Measurements from ENCODE around the gene TSPAN3. TPM values are rescaled to one million over a fixed set of nuclear protein-coding genes. Genes with fewer than 3 reads are reported as not detected.
A peak's percentile ranks its signal among the peaks of the same experiment; 100 is the strongest.

The TSPAN3 gene
- total RNA-seq, 1 experiment from 2014 or later, result 140 TPM

DNA sequence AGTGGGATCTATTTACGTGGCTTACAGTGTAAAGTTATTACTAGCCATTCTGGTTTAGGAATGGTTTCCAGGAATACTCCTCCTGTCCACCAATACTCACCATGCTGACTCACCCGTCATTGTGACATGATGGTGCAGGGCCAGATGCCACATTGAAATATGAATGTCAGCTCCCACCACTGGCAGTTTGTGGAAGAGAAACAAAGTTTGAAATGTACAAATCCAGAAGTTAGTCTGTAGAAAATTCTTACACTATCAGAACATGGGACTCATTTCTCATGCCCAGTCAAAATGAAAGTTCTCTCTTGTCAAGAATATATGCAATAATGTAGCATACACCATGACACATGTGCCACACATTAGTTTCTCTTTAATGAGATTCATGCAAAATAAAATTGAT is 14.4 kb upstream of the TSPAN3 start:
- Histone ChIP-seq H3K27me3 (ENCODE audit: low read length) (no peaks in the 10 kb centered on the region), H3K9me3 (ENCODE audit: low read length) (no peaks in the 10 kb centered on the region), H3K4me3 (ENCODE audit: low read length) (no peak overlapping the region), H2AFZ (ENCODE audit: low read length) (no peak overlapping the region), H3K9ac (ENCODE audit: low read length) (no peak overlapping the region), H4K20me1 (ENCODE audit: low read length) (no peaks in the 10 kb centered on the region), H3K4me1 (ENCODE audit: insufficient read depth, low read length) (peaks cover 6% of the 10 kb centered on the region), H3K79me2 (ENCODE audit: low read length) (no peaks in the 10 kb centered on the region), H3K4me2 (ENCODE audit: low read length) (peak overlapping the region; percentile 15; the same call in 1 of the 2 replicates), H3K36me3 (ENCODE audit: low read depth, low read length) (no peaks in the 10 kb centered on the region), H3K27ac (ENCODE audit: low read length) (no peak overlapping the region), H3K9me2 (replicated peaks; ENCODE audit: low read length) (no peaks in the 10 kb centered on the region), H3F3A (ENCODE audit: low read length, unreplicated experiment) (no peaks in the 10 kb centered on the region)
- intact Hi-C loops (cut with micrococcal nuclease), result no loop called here
- no TSS peak for BruUV-seq (replicated peaks)
- peak; percentile 77 for DNase-seq
- peak; percentile 68 for ATAC-seq
- POLR2A ChIA-PET (ENCODE audit: unreplicated experiment), result no interaction called here
- TF ChIP-seq CTCF (conservative IDR thresholded peaks at IDR 0.05; ENCODE audit: low read depth, low read length), result no peak
- TF ChIP-seq EZH2phosphoT487 (IDR thresholded peaks at IDR 0.05; ENCODE audit: borderline replicate concordance, low read length), result no peak
- no peak for TF ChIP-seq EZH2 (IDR thresholded peaks at IDR 0.05; ENCODE audit: low read length, unreplicated experiment)
- CTCF ChIA-PET, result no interaction called here

DNA sequence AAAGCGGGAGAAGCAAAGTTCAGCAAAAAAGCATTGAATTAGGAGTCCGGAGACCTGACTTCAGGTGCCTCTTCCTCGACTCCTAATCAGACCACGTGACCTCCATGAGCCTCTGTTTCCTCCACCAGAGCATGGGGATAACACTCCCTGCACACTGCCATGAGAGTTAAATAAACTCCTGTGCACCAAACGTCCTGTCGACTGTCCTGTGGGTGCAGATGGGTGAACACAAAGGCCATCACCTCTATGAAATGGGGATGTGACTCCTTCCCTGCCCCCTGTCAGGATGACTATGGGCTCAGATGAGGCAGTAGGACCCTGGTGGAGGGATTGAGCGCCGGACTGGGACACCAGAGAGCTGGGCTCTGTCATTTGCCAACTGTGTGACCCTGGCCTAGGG is 13.5 kb upstream of the TSPAN3 start:
- Histone ChIP-seq H3K9ac (ENCODE audit: low read length) (no peak overlapping the region), H3K79me2 (ENCODE audit: low read length) (no peaks in the 10 kb centered on the region), H3F3A (ENCODE audit: low read length, unreplicated experiment) (no peaks in the 10 kb centered on the region), H3K9me3 (ENCODE audit: low read length) (no peaks in the 10 kb centered on the region), H4K20me1 (ENCODE audit: low read length) (no peaks in the 10 kb centered on the region), H3K36me3 (ENCODE audit: low read depth, low read length) (no peaks in the 10 kb centered on the region), H3K9me2 (replicated peaks; ENCODE audit: low read length) (no peaks in the 10 kb centered on the region), H3K27ac (ENCODE audit: low read length) (no peak overlapping the region), H3K4me1 (ENCODE audit: insufficient read depth, low read length) (peaks cover 6% of the 10 kb centered on the region), H3K27me3 (ENCODE audit: low read length) (no peaks in the 10 kb centered on the region), H2AFZ (ENCODE audit: low read length) (no peak overlapping the region), H3K4me3 (ENCODE audit: low read length) (no peak overlapping the region), H3K4me2 (ENCODE audit: low read length) (no peak overlapping the region)
- TF ChIP-seq EZH2 (IDR thresholded peaks at IDR 0.05; ENCODE audit: low read length, unreplicated experiment) (no peak), EZH2phosphoT487 (IDR thresholded peaks at IDR 0.05; ENCODE audit: borderline replicate concordance, low read length) (no peak), CTCF (conservative IDR thresholded peaks at IDR 0.05; ENCODE audit: low read depth, low read length) (no peak)
- intact Hi-C loops (cut with micrococcal nuclease), result no loop called here
- ATAC-seq, result no peak
- no peak for DNase-seq
- POLR2A ChIA-PET (ENCODE audit: unreplicated experiment), result no interaction called here
- CTCF ChIA-PET, result no interaction called here
- BruUV-seq (replicated peaks), result no TSS peak

- H3K4me1 ChIP-seq (ENCODE audit: insufficient read depth, low read length), result peaks cover 6% of the 10 kb centered on the region
- no peaks in the 10 kb centered on the region for H3K27me3 ChIP-seq (ENCODE audit: low read length)
- no peak for ATAC-seq
- no peaks in the 10 kb centered on the region for H3F3A ChIP-seq (ENCODE audit: low read length, unreplicated experiment)
- no peak overlapping the region for H2AFZ ChIP-seq (ENCODE audit: low read length)
- intact Hi-C loops (cut with micrococcal nuclease), result no loop called here
- no peak for DNase-seq
- ChIA-PET CTCF (no interaction called here), POLR2A (ENCODE audit: unreplicated experiment) (no interaction called here)
- TF ChIP-seq EZH2phosphoT487 (IDR thresholded peaks at IDR 0.05; ENCODE audit: borderline replicate concordance, low read length) (no peak), CTCF (conservative IDR thresholded peaks at IDR 0.05; ENCODE audit: low read depth, low read length) (no peak), EZH2 (IDR thresholded peaks at IDR 0.05; ENCODE audit: low read length, unreplicated experiment) (no peak)
- no peaks in the 10 kb centered on the region for H3K9me2 ChIP-seq (replicated peaks; ENCODE audit: low read length)
- H3K9me3 ChIP-seq (ENCODE audit: low read length), result no peaks in the 10 kb centered on the region
- H3K79me2 ChIP-seq (ENCODE audit: low read length), result no peaks in the 10 kb centered on the region
- BruUV-seq (replicated peaks), result no TSS peak
- no peak overlapping the region for H3K9ac ChIP-seq (ENCODE audit: low read length)
- no peaks in the 10 kb centered on the region for H4K20me1 ChIP-seq (ENCODE audit: low read length)
- no peak overlapping the region for H3K27ac ChIP-seq (ENCODE audit: low read length)
- H3K4me3 ChIP-seq (ENCODE audit: low read length), result no peak overlapping the region
- H3K4me2 ChIP-seq (ENCODE audit: low read length), result no peak overlapping the region
- H3K36me3 ChIP-seq (ENCODE audit: low read depth, low read length), result no peaks in the 10 kb centered on the region
These were observed 12.7 kb upstream of the TSPAN3 start for GRCh38 chr15:77083381-77084160.

Measured in PC-3 (cell line).